ENCODE results near the gene REEP3. TPM values are rescaled to one million over a fixed set of nuclear protein-coding genes. Genes with fewer than 3 reads are reported as not detected.

The REEP3 gene
- polyA plus RNA-seq, 1 donor: 49.1 TPM

- WGBS (ENCODE audit: insufficient coverage, low lambda C conversion rate): 28% methylated on average over 2 of the region's 3 CpGs
Observed at GRCh38 chr10:63504145-63504881, 16.9 kb upstream of the REEP3 start.

GRCh38 chr10:63505562-63505961 is 15.6 kb upstream of the REEP3 start:
- WGBS (ENCODE audit: insufficient coverage, low lambda C conversion rate): no CpG with 5 or more reads among the region's 2 CpGs

More at GRCh38 chr10:63504145-63504881, 16.9 kb upstream of the REEP3 start:
- Histone ChIP-seq H3K27ac (ENCODE audit: low read length) (no peak overlapping the region), H3K9me3 (ENCODE audit: control insufficient read depth, low read depth, low read length) (no peaks in the 10 kb centered on the region), H3K4me1 (ENCODE audit: control insufficient read depth, insufficient read depth, low read length) (no peaks in the 10 kb centered on the region), H3K4me3 (ENCODE audit: low read length) (no peak overlapping the region), H3K27me3 (ENCODE audit: control insufficient read depth, insufficient read depth, low read length) (no peaks in the 10 kb centered on the region), H3K36me3 (ENCODE audit: control insufficient read depth, insufficient read depth, low read length) (peaks cover 3% of the 10 kb centered on the region)
- DNase-seq: no peak

GRCh38 chr10:63506554-63506953 is 14.6 kb upstream of the REEP3 start:
- no peak for DNase-seq
- Histone ChIP-seq H3K4me1 (ENCODE audit: control insufficient read depth, insufficient read depth, low read length) (no peaks in the 10 kb centered on the region), H3K27ac (ENCODE audit: low read length) (no peak overlapping the region), H3K9me3 (ENCODE audit: control insufficient read depth, low read depth, low read length) (no peaks in the 10 kb centered on the region), H3K4me3 (ENCODE audit: low read length) (no peak overlapping the region), H3K27me3 (ENCODE audit: control insufficient read depth, insufficient read depth, low read length) (no peaks in the 10 kb centered on the region), H3K36me3 (ENCODE audit: control insufficient read depth, insufficient read depth, low read length) (no peaks in the 10 kb centered on the region)
- 100% methylated on average over 1 of the region's 1 CpG for WGBS (ENCODE audit: insufficient coverage, low lambda C conversion rate)

More at GRCh38 chr10:63505562-63505961, 15.6 kb upstream of the REEP3 start:
- Histone ChIP-seq H3K4me3 (ENCODE audit: low read length) (no peak overlapping the region), H3K27ac (ENCODE audit: low read length) (no peak overlapping the region), H3K4me1 (ENCODE audit: control insufficient read depth, insufficient read depth, low read length) (no peaks in the 10 kb centered on the region), H3K27me3 (ENCODE audit: control insufficient read depth, insufficient read depth, low read length) (no peaks in the 10 kb centered on the region), H3K9me3 (ENCODE audit: control insufficient read depth, low read depth, low read length) (no peaks in the 10 kb centered on the region), H3K36me3 (ENCODE audit: control insufficient read depth, insufficient read depth, low read length) (no peaks in the 10 kb centered on the region)
- no peak for DNase-seq

GRCh38 chr10:63515002-63515763 is 6.0 kb upstream of the REEP3 start:
- no peak for DNase-seq
- no peak overlapping the region for H3K27ac ChIP-seq (ENCODE audit: low read length)
- H3K9me3 ChIP-seq (ENCODE audit: control insufficient read depth, low read depth, low read length): peaks cover 10% of the 10 kb centered on the region
- no peaks in the 10 kb centered on the region for H3K4me1 ChIP-seq (ENCODE audit: control insufficient read depth, insufficient read depth, low read length)
- H3K4me3 ChIP-seq (ENCODE audit: low read length): no peak overlapping the region
- no peaks in the 10 kb centered on the region for H3K36me3 ChIP-seq (ENCODE audit: control insufficient read depth, insufficient read depth, low read length)
- no peaks in the 10 kb centered on the region for H3K27me3 ChIP-seq (ENCODE audit: control insufficient read depth, insufficient read depth, low read length)
- WGBS (ENCODE audit: insufficient coverage, low lambda C conversion rate): no CpG with 5 or more reads among the region's 5 CpGs

- Histone ChIP-seq H3K36me3 (ENCODE audit: control insufficient read depth, insufficient read depth, low read length) (no peaks in the 10 kb centered on the region), H3K27ac (ENCODE audit: low read length) (no peak overlapping the region), H3K27me3 (ENCODE audit: control insufficient read depth, insufficient read depth, low read length) (no peaks in the 10 kb centered on the region), H3K9me3 (ENCODE audit: control insufficient read depth, low read depth, low read length) (peaks cover 10% of the 10 kb centered on the region), H3K4me1 (ENCODE audit: control insufficient read depth, insufficient read depth, low read length) (peaks cover 3% of the 10 kb centered on the region), H3K4me3 (ENCODE audit: low read length) (no peak overlapping the region)
- no peak for DNase-seq
- WGBS (ENCODE audit: insufficient coverage, low lambda C conversion rate): no CpG with 5 or more reads among the region's 1 CpG
Observed at GRCh38 chr10:63516207-63516606, 5.0 kb upstream of the REEP3 start.

GRCh38 chr10:63518690-63519288 is 2.4 kb upstream of the REEP3 start:
- Histone ChIP-seq H3K36me3 (ENCODE audit: control insufficient read depth, insufficient read depth, low read length) (no peaks in the 10 kb centered on the region), H3K27ac (ENCODE audit: low read length) (no peak overlapping the region), H3K9me3 (ENCODE audit: control insufficient read depth, low read depth, low read length) (peaks cover under 1% of the 10 kb centered on the region), H3K27me3 (ENCODE audit: control insufficient read depth, insufficient read depth, low read length) (no peaks in the 10 kb centered on the region), H3K4me3 (ENCODE audit: low read length) (no peak overlapping the region), H3K4me1 (ENCODE audit: control insufficient read depth, insufficient read depth, low read length) (peaks cover 11% of the 10 kb centered on the region)
- DNase-seq: no peak
- 83% methylated on average over 1 of the region's 6 CpGs for WGBS (ENCODE audit: insufficient coverage, low lambda C conversion rate)

GRCh38 chr10:63521416-63522276 is 445 bp downstream of the REEP3 start:
- no CpG with 5 or more reads among the region's 102 CpGs for WGBS (ENCODE audit: insufficient coverage, low lambda C conversion rate)
- Histone ChIP-seq H3K9me3 (ENCODE audit: control insufficient read depth, low read depth, low read length) (no peaks in the 10 kb centered on the region), H3K27me3 (ENCODE audit: control insufficient read depth, insufficient read depth, low read length) (no peaks in the 10 kb centered on the region), H3K27ac (ENCODE audit: low read length) (peak overlapping the region; percentile 98), H3K36me3 (ENCODE audit: control insufficient read depth, insufficient read depth, low read length) (no peaks in the 10 kb centered on the region), H3K4me1 (ENCODE audit: control insufficient read depth, insufficient read depth, low read length) (peaks cover 12% of the 10 kb centered on the region), H3K4me3 (ENCODE audit: low read length) (peak overlapping the region; percentile 85)
- DNase-seq: peak; percentile 72 to 93

GRCh38 chr10:63522277-63522687 is 1.1 kb downstream of the REEP3 start:
- Histone ChIP-seq H3K4me3 (ENCODE audit: low read length) (peak overlapping the region; percentile 71), H3K36me3 (ENCODE audit: control insufficient read depth, insufficient read depth, low read length) (no peaks in the 10 kb centered on the region), H3K27me3 (ENCODE audit: control insufficient read depth, insufficient read depth, low read length) (no peaks in the 10 kb centered on the region), H3K27ac (ENCODE audit: low read length) (peak overlapping the region; percentile 96), H3K4me1 (ENCODE audit: control insufficient read depth, insufficient read depth, low read length) (peaks cover 12% of the 10 kb centered on the region), H3K9me3 (ENCODE audit: control insufficient read depth, low read depth, low read length) (no peaks in the 10 kb centered on the region)
- WGBS (ENCODE audit: insufficient coverage, low lambda C conversion rate): no CpG with 5 or more reads among the region's 3 CpGs
- peak; percentile 11 to 65 for DNase-seq

GRCh38 chr10:63522995-63523394 is 1.8 kb downstream of the REEP3 start:
- peak overlapping the region; percentile 71 for H3K4me3 ChIP-seq (ENCODE audit: low read length)
- no peaks in the 10 kb centered on the region for H3K9me3 ChIP-seq (ENCODE audit: control insufficient read depth, low read depth, low read length)
- 20% methylated on average over 1 of the region's 2 CpGs for WGBS (ENCODE audit: insufficient coverage, low lambda C conversion rate)
- peak overlapping the region; percentile 96 for H3K27ac ChIP-seq (ENCODE audit: low read length)
- peaks cover 12% of the 10 kb centered on the region for H3K4me1 ChIP-seq (ENCODE audit: control insufficient read depth, insufficient read depth, low read length)
- no peaks in the 10 kb centered on the region for H3K27me3 ChIP-seq (ENCODE audit: control insufficient read depth, insufficient read depth, low read length)
- DNase-seq: peak in 1 of 2 donors; percentile 64
- no peaks in the 10 kb centered on the region for H3K36me3 ChIP-seq (ENCODE audit: control insufficient read depth, insufficient read depth, low read length)

- Histone ChIP-seq H3K27ac (ENCODE audit: low read length) (no peak overlapping the region), H3K27me3 (ENCODE audit: control insufficient read depth, insufficient read depth, low read length) (no peaks in the 10 kb centered on the region), H3K4me1 (ENCODE audit: control insufficient read depth, insufficient read depth, low read length) (peaks cover 12% of the 10 kb centered on the region), H3K36me3 (ENCODE audit: control insufficient read depth, insufficient read depth, low read length) (peaks cover 8% of the 10 kb centered on the region), H3K4me3 (ENCODE audit: low read length) (no peak overlapping the region), H3K9me3 (ENCODE audit: control insufficient read depth, low read depth, low read length) (no peaks in the 10 kb centered on the region)
- 92% methylated on average over 2 of the region's 3 CpGs for WGBS (ENCODE audit: insufficient coverage, low lambda C conversion rate)
- DNase-seq: no peak
Observed at GRCh38 chr10:63525021-63525420, 3.8 kb downstream of the REEP3 start.
